KMS-11 (cell line): ENCODE results near the gene NDUFC1.
A peak's percentile ranks its signal among the peaks of the same experiment; 100 is the strongest.

ENCODE experiments used
- H2AFZ ChIP-seq: fragments of 200-600 bp; sonication (generic); 2 replicates; pipeline ENCODE4 v1.6.1; 2016; ENCODE audit warnings: antibody characterized with exemption, mixed run types, low read depth
- H3K27ac ChIP-seq: fragments of 200-600 bp; sonication (generic); 2 replicates; pipeline ENCODE4 v1.6.1; 2016; ENCODE audit warnings: mild to moderate bottlenecking, mixed run types
- H3K27me3 ChIP-seq: fragments of 200-600 bp; sonication (generic); 2 replicates; pipeline ENCODE4 v1.6.1; 2017; ENCODE audit warnings: mild to moderate bottlenecking, low read depth, mixed run types, moderate library complexity; ENCODE audit not compliant: insufficient read depth
- H3K36me3 ChIP-seq: fragments of 200-600 bp; sonication (generic); 2 replicates; pipeline ENCODE4 v1.6.1; 2017; ENCODE audit warnings: mild to moderate bottlenecking, mixed run types; ENCODE audit not compliant: insufficient read depth
- H3K4me1 ChIP-seq: fragments of 200-600 bp; sonication (generic); 2 replicates; pipeline ENCODE4 v1.6.1; 2016; ENCODE audit warnings: mild to moderate bottlenecking, low read depth, mixed run types; ENCODE audit not compliant: poor library complexity, severe bottlenecking
- H3K4me2 ChIP-seq: fragments of 200-600 bp; sonication (generic); 2 replicates; pipeline ENCODE4 v1.7.0; 2016; ENCODE audit warnings: mild to moderate bottlenecking, mixed run types
- H3K4me3 ChIP-seq: fragments of 200-600 bp; sonication (generic); IDR thresholded peaks from 2 replicates; pipeline ENCODE4 v1.6.1; 2017; ENCODE audit warnings: low read depth, low read length, mixed read lengths; ENCODE audit not compliant: insufficient read depth
- H3K79me2 ChIP-seq: fragments of 200-600 bp; sonication (generic); 2 replicates; pipeline ENCODE4 v1.6.1; 2016; ENCODE audit warnings: low read depth, mixed run types; ENCODE audit not compliant: insufficient read depth
- H3K9ac ChIP-seq: fragments of 200-600 bp; sonication (generic); 2 replicates; pipeline ENCODE4 v1.6.1; 2016; ENCODE audit warnings: mild to moderate bottlenecking, mixed run types
- H4K20me1 ChIP-seq: fragments of 200-600 bp; sonication (generic); 2 replicates; pipeline ENCODE4 v1.6.1; 2016; ENCODE audit warnings: mild to moderate bottlenecking, mixed run types; ENCODE audit not compliant: insufficient read depth
- TF ChIP-seq, protein P1 (sequence below): fragments of 200-600 bp; sonication (generic); conservative IDR thresholded peaks from 2 replicates; pipeline ENCODE4 v1.6.1; 2017; ENCODE audit warnings: low read depth, mild to moderate bottlenecking, antibody characterized with exemption, low read length, moderate library complexity, mixed read lengths

Gene NDUFC1

DNA sequence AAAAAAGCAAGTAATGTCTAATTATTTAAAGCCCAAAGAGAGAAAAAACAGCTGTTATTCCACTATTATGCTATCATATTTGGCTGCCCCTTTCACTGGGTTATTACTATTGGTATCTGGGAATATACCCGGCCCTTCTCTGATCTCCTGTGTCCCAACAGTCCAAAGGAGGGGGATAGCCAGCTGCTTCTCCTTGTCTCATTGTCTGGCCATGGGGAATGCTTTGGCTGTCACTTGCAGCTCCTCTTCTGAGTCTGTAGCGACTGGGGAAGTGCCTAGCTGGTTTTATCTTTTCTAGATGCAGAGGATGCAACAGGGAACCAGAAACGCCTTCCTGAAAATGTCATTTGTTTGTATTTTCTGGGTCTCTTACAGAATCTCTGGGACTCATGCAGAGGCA, 56.1 kb downstream of the NDUFC1 start:
- Histone ChIP-seq H3K79me2 (no peaks in the 10 kb centered on the region), H3K9ac (no peak overlapping the region), H3K27ac (no peak overlapping the region), H3K36me3 (no peaks in the 10 kb centered on the region), H4K20me1 (no peaks in the 10 kb centered on the region), H3K4me3 (no peak overlapping the region), H3K27me3 (no peaks in the 10 kb centered on the region), H3K4me1 (peaks cover 62% of the 10 kb centered on the region), H3K4me2 (no peak overlapping the region), H2AFZ (no peak overlapping the region)
- TF ChIP-seq, protein P1, sequence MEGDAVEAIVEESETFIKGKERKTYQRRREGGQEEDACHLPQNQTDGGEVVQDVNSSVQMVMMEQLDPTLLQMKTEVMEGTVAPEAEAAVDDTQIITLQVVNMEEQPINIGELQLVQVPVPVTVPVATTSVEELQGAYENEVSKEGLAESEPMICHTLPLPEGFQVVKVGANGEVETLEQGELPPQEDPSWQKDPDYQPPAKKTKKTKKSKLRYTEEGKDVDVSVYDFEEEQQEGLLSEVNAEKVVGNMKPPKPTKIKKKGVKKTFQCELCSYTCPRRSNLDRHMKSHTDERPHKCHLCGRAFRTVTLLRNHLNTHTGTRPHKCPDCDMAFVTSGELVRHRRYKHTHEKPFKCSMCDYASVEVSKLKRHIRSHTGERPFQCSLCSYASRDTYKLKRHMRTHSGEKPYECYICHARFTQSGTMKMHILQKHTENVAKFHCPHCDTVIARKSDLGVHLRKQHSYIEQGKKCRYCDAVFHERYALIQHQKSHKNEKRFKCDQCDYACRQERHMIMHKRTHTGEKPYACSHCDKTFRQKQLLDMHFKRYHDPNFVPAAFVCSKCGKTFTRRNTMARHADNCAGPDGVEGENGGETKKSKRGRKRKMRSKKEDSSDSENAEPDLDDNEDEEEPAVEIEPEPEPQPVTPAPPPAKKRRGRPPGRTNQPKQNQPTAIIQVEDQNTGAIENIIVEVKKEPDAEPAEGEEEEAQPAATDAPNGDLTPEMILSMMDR, result no peak

DNA sequence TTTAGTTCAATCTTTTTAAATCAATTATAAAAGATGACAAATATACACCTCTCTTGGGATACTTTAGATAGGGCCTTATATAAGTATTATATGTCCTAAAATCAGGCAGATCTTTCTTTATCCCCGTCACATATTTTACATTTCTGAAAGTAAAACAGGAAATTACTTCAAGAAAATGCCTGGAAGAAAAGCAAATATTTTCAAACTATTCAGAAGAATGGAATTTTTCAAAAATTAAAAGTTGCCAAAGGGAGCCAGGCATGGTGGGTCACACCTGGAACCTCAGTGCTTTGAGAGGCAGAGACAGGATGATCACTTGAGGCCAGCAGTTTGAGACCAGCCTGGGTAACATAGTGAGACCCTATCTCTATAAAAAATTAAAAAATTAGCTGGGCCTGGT, 56.7 kb downstream of the NDUFC1 start:
- H3K4me2 ChIP-seq, result no peak overlapping the region; the same call in 1 of the 2 replicates
- H3K27ac ChIP-seq, result no peak overlapping the region
- no peaks in the 10 kb centered on the region for H4K20me1 ChIP-seq
- H3K4me3 ChIP-seq, result no peak overlapping the region
- no peaks in the 10 kb centered on the region for H3K36me3 ChIP-seq
- TF ChIP-seq, protein P1, result no peak
- H2AFZ ChIP-seq, result no peak overlapping the region
- no peaks in the 10 kb centered on the region for H3K79me2 ChIP-seq
- H3K9ac ChIP-seq, result no peak overlapping the region
- no peaks in the 10 kb centered on the region for H3K27me3 ChIP-seq
- peaks cover 66% of the 10 kb centered on the region for H3K4me1 ChIP-seq

DNA sequence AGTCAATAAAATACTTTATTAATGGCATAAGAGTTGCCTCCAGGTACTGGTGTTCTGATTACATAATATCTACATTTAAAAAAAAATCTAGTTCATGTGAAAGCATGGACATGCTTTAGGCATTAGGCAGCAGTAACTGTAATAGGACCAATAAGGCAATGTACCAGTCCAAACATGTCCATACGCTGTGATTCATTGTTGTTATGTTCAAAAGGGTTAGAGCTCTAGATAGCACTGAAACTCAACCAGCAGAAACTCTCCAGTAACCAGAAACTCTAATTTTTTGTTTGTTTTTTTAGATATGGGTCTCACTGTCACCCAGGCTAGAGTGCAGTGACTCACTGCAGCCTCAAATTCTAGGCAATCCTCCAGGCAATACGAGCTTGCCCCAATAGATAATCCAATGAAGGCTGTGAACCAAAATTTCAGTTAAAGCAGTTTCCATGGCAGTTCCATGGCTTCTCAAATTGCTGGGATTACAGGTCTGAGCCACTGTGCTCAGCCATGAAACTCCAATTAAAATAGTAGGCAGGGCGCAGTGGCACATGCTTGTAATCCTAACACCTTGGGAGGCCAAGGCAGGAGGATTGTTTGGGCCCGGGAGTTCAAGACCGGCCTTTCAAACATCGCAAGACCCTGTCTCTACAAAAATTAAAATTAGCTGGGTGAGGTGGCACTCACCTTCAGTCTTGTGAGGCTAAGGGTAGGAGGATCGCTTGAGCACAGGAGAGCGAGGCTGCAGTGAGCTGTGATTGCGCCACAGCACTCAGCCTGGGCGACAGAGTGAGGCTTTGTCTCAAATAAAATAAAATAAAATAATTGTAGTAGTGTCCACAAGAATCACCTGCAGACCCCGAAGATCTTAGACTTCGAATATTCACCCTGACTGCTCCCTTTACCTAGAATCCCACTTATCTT, 58.6 kb downstream of the NDUFC1 start:
- H3K4me2 ChIP-seq, result peak overlapping the region; percentile 72
- no peak overlapping the region for H3K4me3 ChIP-seq
- H3K36me3 ChIP-seq, result no peaks in the 10 kb centered on the region
- no peaks in the 10 kb centered on the region for H3K27me3 ChIP-seq
- no peaks in the 10 kb centered on the region for H4K20me1 ChIP-seq
- H3K4me1 ChIP-seq, result peaks cover 66% of the 10 kb centered on the region
- no peaks in the 10 kb centered on the region for H3K79me2 ChIP-seq
- peak overlapping the region; percentile 12; the same call in 1 of the 2 replicates for H2AFZ ChIP-seq
- TF ChIP-seq, protein P1, result no peak
- H3K9ac ChIP-seq, result peak overlapping the region; percentile 16; the same call in 1 of the 2 replicates
- H3K27ac ChIP-seq, result peak overlapping the region; percentile 70

DNA sequence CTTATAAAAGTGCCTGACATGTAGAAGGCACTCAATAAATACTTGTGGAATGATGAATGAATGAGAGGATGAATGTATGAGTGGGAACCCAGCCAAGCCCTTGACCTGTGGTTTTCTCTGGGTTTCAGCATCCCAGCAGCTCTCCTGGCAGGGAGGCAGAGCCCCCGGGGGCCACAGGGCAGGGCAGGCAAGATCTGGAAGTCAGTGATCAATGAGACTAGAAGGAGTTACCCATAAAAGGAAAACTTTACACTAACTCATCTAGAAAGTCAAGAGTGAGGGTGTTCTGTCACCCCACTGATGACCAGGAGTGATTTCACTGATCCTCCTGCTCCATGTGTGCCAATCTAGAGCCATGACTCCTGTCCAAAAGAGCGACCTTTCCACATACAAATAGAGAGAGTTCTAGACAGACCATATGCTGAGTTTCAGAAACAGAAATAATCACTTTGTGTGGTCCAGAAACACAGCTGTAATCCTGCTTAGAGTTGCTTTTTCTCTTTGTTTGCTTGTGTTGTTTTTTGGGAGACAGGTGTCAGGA, 59.7 kb downstream of the NDUFC1 start:
- Histone ChIP-seq H3K9ac (peak overlapping the region; percentile 16; the same call in 1 of the 2 replicates), H3K27ac (peak overlapping the region; percentile 70), H2AFZ (peak overlapping the region; percentile 12; the same call in 1 of the 2 replicates), H3K4me3 (no peak overlapping the region), H3K4me1 (peaks cover 59% of the 10 kb centered on the region), H3K4me2 (peak overlapping the region; percentile 72), H3K79me2 (no peaks in the 10 kb centered on the region), H3K36me3 (no peaks in the 10 kb centered on the region), H3K27me3 (no peaks in the 10 kb centered on the region), H4K20me1 (no peaks in the 10 kb centered on the region)
- TF ChIP-seq, protein P1, result no peak
